Muscle of leg (tissue), 16 donors: ENCODE data around the gene SKA3. TPM values are rescaled to one million over a fixed set of nuclear protein-coding genes. Genes with fewer than 3 reads are reported as not detected.
"Not testable (repeated sequence)": the region's sequence is repeated elsewhere in the genome, so short reads cannot be mapped to it uniquely, and the experiment has no call there.

Source experiments
- DNase-seq: peaks from one replicate; pipeline ENCODE4 v3.0.0; 2013
- H3K27ac ChIP-seq: one replicate; pipeline ENCODE4 v1.5.1; 2013; ENCODE audit warnings: mild to moderate bottlenecking, low read length, control low read depth
- H3K27me3 ChIP-seq: one replicate; pipeline ENCODE4 v1.6.1; 2013; ENCODE audit warnings: low read length; ENCODE audit not compliant: control insufficient read depth, insufficient read depth
- H3K36me3 ChIP-seq: one replicate; pipeline ENCODE4 v1.6.1; 2013; ENCODE audit warnings: low read length; ENCODE audit not compliant: control insufficient read depth, insufficient read depth
- H3K4me1 ChIP-seq: one replicate; pipeline ENCODE4 v1.6.1; 2013; ENCODE audit warnings: low read length; ENCODE audit not compliant: control insufficient read depth, insufficient read depth
- H3K4me3 ChIP-seq: one replicate; pipeline ENCODE4 v1.5.1; 2013; ENCODE audit warnings: low read length, control low read depth
- H3K9me3 ChIP-seq: replicated peaks from 2 replicates; pipeline ENCODE4 v1.6.1; 2013; ENCODE audit warnings: low read depth, low read length; ENCODE audit not compliant: control insufficient read depth
- WGBS: methylation state at CpG from one replicate; pipeline ENCODE4 v1.1.5; 2013; ENCODE audit warnings: missing lambda C conversion rate; ENCODE audit not compliant: insufficient coverage; 5-methylcytosine and 5-hydroxymethylcytosine counted together
- long read RNA-seq, 11 donors: transcript quantifications; one replicate each; lab custom pipeline, GENCODE V29; 2026
- polyA plus RNA-seq, 8 donors: library from polyadenylated mRNA; unstranded; fragments of 120-200 nt; gene quantifications; one replicate each; pipeline versions ENCODE4 v1.2.1 to v1.2.3, GENCODE V29; 2013; ENCODE audit warnings: inconsistent platforms in 1 of 8, low replicate concordance in 1 of 8; ENCODE audit not compliant: insufficient read length in 8 of 8, insufficient read depth in 1 of 8
- total RNA-seq: library from RNA; stranded (reverse); fragments of 120-200 nt; gene quantifications from one replicate; pipeline ENCODE4 v1.2.4, GENCODE V29; 2013

SKA3 gene
- 7.0 TPM for total RNA-seq
- 1 to 10 TPM; 5.7 to 8.7 (median 6.6) TPM for polyA plus RNA-seq
- long read RNA-seq, donor 1: 0 reads
- long read RNA-seq, donor 2: 0 reads
- long read RNA-seq, donor 3, partial matches to known transcripts: 0 of 1 reads
- long read RNA-seq, donor 3, other reads (novel, unspliced or antisense): 0 of 1 reads
- long read RNA-seq, donor 4: 0 reads
- long read RNA-seq, donor 5, partial matches to known transcripts: 17 of 20 reads
- long read RNA-seq, donor 5, other reads (novel, unspliced or antisense): 0 of 20 reads
- long read RNA-seq, donor 6: 0 reads
- long read RNA-seq, donor 7, partial matches to known transcripts: 0 of 3 reads
- long read RNA-seq, donor 7, other reads (novel, unspliced or antisense): 0 of 3 reads
- long read RNA-seq, donor 8: 0 reads
- long read RNA-seq, donor 9, partial matches to known transcripts: 14 of 15 reads
- long read RNA-seq, donor 9, other reads (novel, unspliced or antisense): 0 of 15 reads
- long read RNA-seq, donor 10, partial matches to known transcripts: 0 of 1 reads
- long read RNA-seq, donor 10, other reads (novel, unspliced or antisense): 0 of 1 reads
- long read RNA-seq, donor 11, partial matches to known transcripts: 0 of 1 reads
- long read RNA-seq, donor 11, other reads (novel, unspliced or antisense): 0 of 1 reads

DNA sequence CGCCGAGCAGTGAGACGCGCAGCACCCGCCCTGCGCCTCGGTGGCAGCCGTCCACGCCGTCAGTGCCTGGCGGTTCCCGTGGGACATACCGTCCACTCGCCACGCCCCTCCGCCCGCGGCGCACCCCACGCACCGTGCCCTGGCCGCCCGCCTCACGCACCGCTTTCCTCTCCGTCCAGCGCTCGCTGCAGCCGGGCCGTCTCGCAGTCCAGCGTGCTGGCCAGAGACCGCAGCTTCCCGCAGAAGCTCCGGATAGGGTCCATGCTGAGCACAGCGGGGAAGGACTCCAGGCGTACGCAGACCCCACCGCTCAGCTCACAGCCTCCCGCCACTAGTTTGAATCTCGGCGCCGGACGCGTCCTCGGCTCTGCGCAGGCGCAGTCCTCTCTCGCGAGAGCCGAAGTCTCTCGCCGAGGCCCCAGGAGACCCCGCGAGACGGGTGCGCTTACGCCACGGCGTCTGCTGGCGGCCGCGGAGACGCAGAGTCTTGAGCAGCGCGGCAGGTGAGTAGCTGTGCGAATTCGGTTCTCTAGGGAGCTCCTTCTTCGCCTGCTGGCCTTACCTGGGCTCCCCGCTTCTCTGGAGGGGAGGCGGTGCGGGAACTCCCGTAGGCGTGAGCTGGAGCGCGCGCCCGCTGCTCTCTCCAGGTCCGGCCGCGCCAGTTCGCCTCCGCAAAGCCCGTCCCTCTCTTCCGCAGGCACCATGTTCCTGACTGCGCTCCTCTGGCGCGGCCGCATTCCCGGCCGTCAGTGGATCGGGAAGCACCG, at the start of gene SKA3, which contains the start of gene MRPL57:
SKA3 (minus strand) TSS at position 338 of the 767 bp plus-strand sequence; CDS start at position 263, 75 bp downstream.
MRPL57 (plus strand) TSS at position 444 of the 767 bp plus-strand sequence; CDS start at position 703, 259 bp downstream.
- Histone ChIP-seq H3K9me3 (no peaks in the 10 kb centered on the region), H3K36me3 (no peaks in the 10 kb centered on the region), H3K27ac (peak within 1 kb of the TSS; percentile 97), H3K4me3 (peak within 1 kb of the TSS; percentile 93), H3K4me1 (peaks cover 5% of the 10 kb centered on the region), H3K27me3 (no peaks in the 10 kb centered on the region)
- under 1% methylated on average over 93 of the region's 93 CpGs for WGBS
- peak; percentile 96 for DNase-seq

- peaks cover 4% of the 10 kb centered on the region for H3K4me1 ChIP-seq
- DNase-seq: no peak
- no peak overlapping the region for H3K4me3 ChIP-seq
- peaks cover 6% of the 10 kb centered on the region for H3K9me3 ChIP-seq
- no peaks in the 10 kb centered on the region for H3K36me3 ChIP-seq
- WGBS: 62% methylated on average over 3 of the region's 6 CpGs
- H3K27me3 ChIP-seq: no peaks in the 10 kb centered on the region
- H3K27ac ChIP-seq: no peak overlapping the region
Measured at GRCh38 chr13:21225082-21225481, 48.7 kb upstream of the SKA3 start.

DNA sequence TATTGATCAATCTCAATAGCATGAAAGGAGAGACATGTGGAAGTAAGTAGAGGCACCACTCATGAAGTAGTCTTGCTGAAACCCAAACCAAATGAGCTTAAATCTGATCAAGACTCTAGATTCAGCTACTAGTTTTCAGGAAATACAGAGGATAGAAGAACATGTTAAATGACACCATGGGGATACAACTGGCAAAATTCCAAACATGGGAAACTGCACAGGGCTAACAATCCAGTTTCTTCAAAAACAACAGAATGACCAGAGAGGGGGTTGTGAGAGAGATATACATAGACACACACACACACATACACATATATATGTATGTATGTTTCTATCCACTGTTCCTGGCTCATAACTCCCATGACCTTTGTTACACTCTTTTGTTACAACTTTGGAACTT, 44.9 kb upstream of the SKA3 start:
- Histone ChIP-seq H3K4me1 (no peaks in the 10 kb centered on the region), H3K27me3 (no peaks in the 10 kb centered on the region), H3K27ac (no peak overlapping the region), H3K4me3 (no peak overlapping the region), H3K9me3 (peaks cover 6% of the 10 kb centered on the region), H3K36me3 (no peaks in the 10 kb centered on the region)
- DNase-seq: no peak

- not testable (repeated sequence) for H3K9me3 ChIP-seq, H3K36me3 ChIP-seq, H3K4me1 ChIP-seq, H3K4me3 ChIP-seq, DNase-seq, H3K27me3 ChIP-seq, H3K27ac ChIP-seq
- 41% methylated on average over 2 of the region's 3 CpGs for WGBS
Measured at GRCh38 chr13:21219716-21220115, 43.4 kb upstream of the SKA3 start.

DNA sequence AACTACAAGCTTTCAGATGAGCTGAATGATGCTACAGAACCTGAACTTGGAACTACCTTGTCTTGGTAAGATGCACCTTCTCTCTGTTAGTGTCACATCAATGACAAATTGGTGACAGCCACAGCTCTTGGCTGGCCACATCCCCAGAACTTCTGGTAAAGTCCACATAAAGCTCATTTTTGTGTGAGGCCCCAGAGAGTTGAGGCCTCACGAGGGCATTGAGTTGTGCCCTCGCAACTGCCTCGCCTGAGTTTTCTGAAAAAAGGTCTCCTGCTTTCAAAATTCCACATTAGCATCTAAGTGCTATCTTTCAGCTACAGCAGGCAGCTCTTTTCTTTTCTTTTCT, 42.7 kb upstream of the SKA3 start:
- Histone ChIP-seq H3K27me3 (no peaks in the 10 kb centered on the region), H3K27ac (no peak overlapping the region), H3K9me3 (peaks cover 6% of the 10 kb centered on the region), H3K4me3 (no peak overlapping the region), H3K36me3 (no peaks in the 10 kb centered on the region), H3K4me1 (no peaks in the 10 kb centered on the region)
- no peak for DNase-seq
- 74% methylated on average over 3 of the region's 3 CpGs for WGBS

DNA sequence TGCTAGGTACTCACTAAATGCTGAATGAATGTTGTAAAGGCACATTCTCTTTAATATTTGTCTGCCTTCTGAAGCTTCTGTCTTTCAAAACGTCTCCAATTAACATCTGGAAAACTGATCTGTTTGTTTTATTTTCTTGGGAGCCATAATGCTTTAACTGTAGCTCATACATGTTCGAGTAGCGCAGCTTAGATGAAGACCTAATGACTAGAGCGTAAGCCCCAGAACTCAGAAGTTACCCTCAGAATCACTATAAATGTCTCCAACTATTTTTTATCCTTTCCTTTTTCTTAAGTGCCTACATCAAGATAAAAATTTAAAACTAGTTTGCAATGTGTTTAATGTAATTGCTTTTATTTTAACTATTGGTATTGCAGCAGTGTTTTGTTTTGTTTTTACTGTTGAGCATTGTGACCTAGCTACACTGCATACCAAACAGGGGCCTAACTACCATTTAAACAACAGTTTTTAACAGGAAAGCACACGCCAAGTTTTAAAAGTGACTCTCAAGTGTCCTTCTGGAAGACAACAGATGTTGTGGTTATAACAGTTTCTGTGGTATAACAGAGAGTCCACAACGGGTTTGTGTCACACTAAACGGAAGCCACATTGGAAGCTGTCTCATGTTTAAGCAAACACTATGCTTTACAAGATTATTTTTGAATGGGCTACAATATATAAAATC, 42.1 kb upstream of the SKA3 start:
- peaks cover 6% of the 10 kb centered on the region for H3K9me3 ChIP-seq
- no CpG with 5 or more reads among the region's 7 CpGs for WGBS
- no peak overlapping the region for H3K27ac ChIP-seq
- no peak for DNase-seq
- no peaks in the 10 kb centered on the region for H3K27me3 ChIP-seq
- no peak overlapping the region for H3K4me3 ChIP-seq
- no peaks in the 10 kb centered on the region for H3K36me3 ChIP-seq
- H3K4me1 ChIP-seq: no peaks in the 10 kb centered on the region

DNA sequence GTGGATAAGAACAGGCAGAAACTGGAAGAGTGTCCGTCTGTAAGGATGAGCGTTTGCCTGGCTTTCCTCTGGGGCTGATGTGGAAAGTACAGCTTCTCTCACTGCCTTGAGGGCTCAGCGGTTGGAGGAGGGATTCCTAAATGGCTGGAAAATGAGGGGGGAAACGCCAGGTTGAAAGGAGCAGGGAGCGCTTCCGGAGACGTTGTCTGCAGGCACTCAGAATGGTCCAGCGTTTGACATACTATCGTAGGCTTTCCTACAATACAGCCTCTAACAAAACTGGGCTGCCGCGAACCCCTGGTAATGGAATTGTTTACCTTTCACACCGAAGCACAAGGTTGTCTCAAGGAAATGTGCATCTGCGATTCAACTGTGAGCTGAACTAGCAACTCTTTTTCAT, 40.0 kb upstream of the SKA3 start:
- no peaks in the 10 kb centered on the region for H3K36me3 ChIP-seq
- DNase-seq: peak; percentile 19
- 26% methylated on average over 11 of the region's 13 CpGs for WGBS
- no peaks in the 10 kb centered on the region for H3K27me3 ChIP-seq
- H3K4me1 ChIP-seq: no peaks in the 10 kb centered on the region
- H3K4me3 ChIP-seq: no peak overlapping the region
- no peak overlapping the region for H3K27ac ChIP-seq
- H3K9me3 ChIP-seq: peaks cover 3% of the 10 kb centered on the region

GRCh38 chr13:21215419-21215818, 39.1 kb upstream of the SKA3 start:
- H3K36me3 ChIP-seq, H3K27ac ChIP-seq, H3K4me1 ChIP-seq, H3K27me3 ChIP-seq, H3K9me3 ChIP-seq, DNase-seq, H3K4me3 ChIP-seq: not testable (repeated sequence)
- WGBS: no CpG with 5 or more reads among the region's 6 CpGs

GRCh38 chr13:21212138-21212775, 35.9 kb upstream of the SKA3 start:
- Histone ChIP-seq H3K27me3 (no peaks in the 10 kb centered on the region), H3K9me3 (no peaks in the 10 kb centered on the region), H3K4me3 (no peak overlapping the region), H3K36me3 (no peaks in the 10 kb centered on the region), H3K27ac (no peak overlapping the region), H3K4me1 (no peaks in the 10 kb centered on the region)
- WGBS: 80% methylated on average over 7 of the region's 7 CpGs
- no peak for DNase-seq
